Tibial nerve (tissue), 4 donors: ENCODE measurements around the gene FIP1L1. TPM values are rescaled to one million over a fixed set of nuclear protein-coding genes. Genes with fewer than 3 reads are reported as not detected.
A peak's percentile ranks its signal among the peaks of the same experiment; 100 is the strongest.

Source experiments
- DNase-seq, 2 donors: peaks; one replicate each; pipeline ENCODE4 v3.0.0-alpha.2; 2019; ENCODE audit warnings: low spot score in 2 of 2
- H3K27ac ChIP-seq, 4 donors: fragments of 200-600 bp; sonication (generic) in 3 of 4; one replicate each; pipeline ENCODE4 v1.5.1; 2017 to 2019; ENCODE audit warnings: mild to moderate bottlenecking in 1 of 4
- H3K27me3 ChIP-seq, 2 donors: fragments of 200-600 bp; sonication (generic) in 1 of 2; one replicate each; pipeline versions ENCODE4 v1.5.1 to v1.6.0; 2017 to 2019
- H3K36me3 ChIP-seq, 3 donors: fragments of 200-600 bp; sonication (generic); one replicate each; pipeline ENCODE4 v1.5.1; 2018 to 2019
- H3K4me1 ChIP-seq, 4 donors: fragments of 200-600 bp; sonication (generic) in 3 of 4; one replicate each; pipeline ENCODE4 v1.5.1; 2017 to 2019
- H3K4me3 ChIP-seq, 4 donors: fragments of 200-600 bp; sonication (generic) in 3 of 4; one replicate each; pipeline ENCODE4 v1.5.1; 2017 to 2019; ENCODE audit warnings: mild to moderate bottlenecking in 1 of 4, moderate library complexity in 1 of 4
- H3K9me3 ChIP-seq, 4 donors: fragments of 200-600 bp; sonication (generic) in 3 of 4; one replicate each; pipeline ENCODE4 v1.5.1; 2017 to 2019
- EP300 ChIP-seq, 2 donors: sonication (generic); formaldehyde crosslinking; IDR thresholded peaks; one replicate each; pipeline ENCODE4 v1.6.1; 2017; ENCODE audit warnings: antibody characterized with exemption in 2 of 2, mild to moderate bottlenecking in 1 of 2
- POLR2A ChIP-seq, 2 donors: fragments of 450-650 bp; IDR thresholded peaks; one replicate each; pipeline ENCODE4 v1.6.1; 2017; ENCODE audit warnings: antibody characterized with exemption in 2 of 2, mild to moderate bottlenecking in 2 of 2, moderate library complexity in 2 of 2
- WGBS, 2 donors: methylation state at CpG; one replicate each; pipeline ENCODE4 v1.1.5; 2018; 5-methylcytosine and 5-hydroxymethylcytosine counted together
- total RNA-seq, 4 donors: library from RNA; depleted of rRNA; stranded (reverse); fragments of >200 nt; gene quantifications; one replicate each; pipeline ENCODE4 v1.1.0, GENCODE V29; 2016
- TF ChIP-seq, protein P1 (sequence below), 5 experiments: fragments of 200-600 bp in 3 of 5; fragments of 450-650 bp in 2 of 5; sonication (generic) in 3 of 5; IDR thresholded peaks; one replicate each; pipeline ENCODE4 v1.5.1; 2016 to 2019; ENCODE audit warnings: antibody characterized with exemption in 5 of 5, mild to moderate bottlenecking in 3 of 5, moderate library complexity in 2 of 5

The FIP1L1 gene
- total RNA-seq, 4 donors from 2014 or later = 43.2 to 56.4 (median 51.8) TPM

DNA sequence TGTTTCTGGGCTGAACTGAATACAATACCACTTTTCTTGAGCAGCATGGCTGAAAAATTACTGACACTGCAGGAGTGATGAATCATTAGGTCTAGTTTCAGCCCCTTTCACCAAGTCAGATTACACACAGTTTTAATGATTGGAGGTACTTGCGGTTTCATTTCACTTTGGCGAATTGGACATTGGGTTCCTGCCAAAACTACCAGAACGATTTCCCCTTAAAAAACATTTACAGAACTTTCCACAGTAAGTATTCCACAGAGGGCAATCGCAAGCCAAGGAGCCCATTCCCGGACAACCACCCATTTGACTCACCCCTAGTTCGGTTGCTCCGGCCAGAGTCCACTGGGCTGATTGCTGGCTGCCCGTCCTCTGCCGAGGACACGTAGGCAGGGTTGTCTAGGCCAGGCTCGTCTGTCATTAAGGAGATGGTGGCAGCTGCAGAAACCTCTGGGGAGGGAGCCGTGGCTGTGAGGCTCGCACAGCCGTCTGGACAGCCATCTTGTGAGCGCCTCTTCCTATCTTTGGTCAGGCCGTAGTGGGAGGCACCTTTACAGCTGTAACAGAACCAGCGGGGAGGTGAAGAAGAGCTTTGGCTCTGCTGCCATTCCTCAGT lies 130.3 kb downstream of the FIP1L1 start:
- H3K4me1 ChIP-seq = peaks cover 0 to 35% (median 3%) of the 10 kb centered on the region in 4 donors
- H3K9me3 ChIP-seq = no peaks in the 10 kb centered on the region
- H3K27ac ChIP-seq = peak overlapping the region in 2 of 4 donors; percentile 6 to 56
- DNase-seq = peak; percentile 49 to 75
- peak in 1 of 2 donors; percentile 64 for TF ChIP-seq EP300 (IDR thresholded peaks at IDR 0.05)
- TF ChIP-seq POLR2A (IDR thresholded peaks at IDR 0.05) = no peak
- TF ChIP-seq, protein P1, sequence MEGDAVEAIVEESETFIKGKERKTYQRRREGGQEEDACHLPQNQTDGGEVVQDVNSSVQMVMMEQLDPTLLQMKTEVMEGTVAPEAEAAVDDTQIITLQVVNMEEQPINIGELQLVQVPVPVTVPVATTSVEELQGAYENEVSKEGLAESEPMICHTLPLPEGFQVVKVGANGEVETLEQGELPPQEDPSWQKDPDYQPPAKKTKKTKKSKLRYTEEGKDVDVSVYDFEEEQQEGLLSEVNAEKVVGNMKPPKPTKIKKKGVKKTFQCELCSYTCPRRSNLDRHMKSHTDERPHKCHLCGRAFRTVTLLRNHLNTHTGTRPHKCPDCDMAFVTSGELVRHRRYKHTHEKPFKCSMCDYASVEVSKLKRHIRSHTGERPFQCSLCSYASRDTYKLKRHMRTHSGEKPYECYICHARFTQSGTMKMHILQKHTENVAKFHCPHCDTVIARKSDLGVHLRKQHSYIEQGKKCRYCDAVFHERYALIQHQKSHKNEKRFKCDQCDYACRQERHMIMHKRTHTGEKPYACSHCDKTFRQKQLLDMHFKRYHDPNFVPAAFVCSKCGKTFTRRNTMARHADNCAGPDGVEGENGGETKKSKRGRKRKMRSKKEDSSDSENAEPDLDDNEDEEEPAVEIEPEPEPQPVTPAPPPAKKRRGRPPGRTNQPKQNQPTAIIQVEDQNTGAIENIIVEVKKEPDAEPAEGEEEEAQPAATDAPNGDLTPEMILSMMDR (IDR thresholded peaks at IDR 0.05) = no peak
- no peaks in the 10 kb centered on the region for H3K27me3 ChIP-seq
- no peaks in the 10 kb centered on the region for H3K36me3 ChIP-seq
- peak overlapping the region in 1 of 4 donors; percentile 31 for H3K4me3 ChIP-seq
- 32 to 43% methylated on average over 13 to 16 of the region's 17 CpGs for WGBS, 2 donors

DNA sequence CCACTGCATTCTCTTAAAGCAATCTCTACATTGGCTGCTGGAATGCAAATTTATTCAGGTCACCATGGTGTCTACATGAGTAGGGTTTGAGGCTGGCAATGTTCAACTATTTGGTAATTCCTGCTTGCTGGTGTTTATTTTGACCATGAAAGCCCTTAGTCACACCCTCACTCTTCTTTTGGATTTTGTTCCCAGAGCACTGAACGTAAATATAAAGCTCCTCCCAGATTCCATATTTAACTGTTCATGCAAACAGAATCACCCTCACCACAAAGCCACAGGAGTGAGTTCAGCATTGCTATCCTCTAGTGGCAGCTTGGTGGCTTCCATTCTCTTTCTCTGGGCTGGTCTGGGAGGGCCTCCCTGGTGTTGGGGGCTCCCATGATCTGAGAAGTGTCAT lies 131.0 kb downstream of the FIP1L1 start:
- Histone ChIP-seq H3K27ac (peak overlapping the region in 1 of 4 donors; percentile 6), H3K4me3 (no peak overlapping the region), H3K36me3 (no peaks in the 10 kb centered on the region), H3K4me1 (peaks cover 0 to 35% (median 3%) of the 10 kb centered on the region in 4 donors), H3K27me3 (no peaks in the 10 kb centered on the region), H3K9me3 (no peaks in the 10 kb centered on the region)
- TF ChIP-seq, protein P1 (IDR thresholded peaks at IDR 0.05) = no peak
- TF ChIP-seq POLR2A (IDR thresholded peaks at IDR 0.05) = no peak
- TF ChIP-seq EP300 (IDR thresholded peaks at IDR 0.05) = no peak
- no peak for DNase-seq
- 29 to 36% methylated on average over 1 of the region's 1 CpG for WGBS, 2 donors

DNA sequence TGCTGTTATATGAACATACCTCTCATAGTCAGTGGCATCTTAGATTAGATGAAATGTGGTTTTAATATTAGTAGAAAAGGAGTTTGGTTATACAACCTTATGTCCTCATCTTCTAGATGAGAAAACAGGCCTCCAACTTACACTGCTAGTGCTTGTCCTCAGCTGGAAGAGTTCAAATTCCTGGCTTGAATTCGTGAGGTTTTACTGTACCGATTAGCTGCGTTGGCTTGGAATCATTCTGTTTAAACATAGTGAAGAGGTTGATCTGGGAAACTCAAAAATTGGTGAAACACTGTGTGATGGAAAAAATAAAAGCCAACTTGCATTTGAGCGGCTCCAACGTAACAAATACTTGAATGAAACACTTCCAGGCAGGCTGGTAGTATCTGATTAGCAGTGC lies 132.9 kb downstream of the FIP1L1 start:
- WGBS, 2 donors = 24 to 25% methylated on average over 5 of the region's 5 CpGs
- peaks cover 0 to 35% (median 3%) of the 10 kb centered on the region in 4 donors for H3K4me1 ChIP-seq
- H3K36me3 ChIP-seq = no peaks in the 10 kb centered on the region
- TF ChIP-seq, protein P1 (IDR thresholded peaks at IDR 0.05) = no peak
- no peak for TF ChIP-seq POLR2A (IDR thresholded peaks at IDR 0.05)
- TF ChIP-seq EP300 (IDR thresholded peaks at IDR 0.05) = no peak
- H3K9me3 ChIP-seq = no peaks in the 10 kb centered on the region
- H3K4me3 ChIP-seq = no peak overlapping the region
- H3K27ac ChIP-seq = no peak overlapping the region
- DNase-seq = no peak
- H3K27me3 ChIP-seq = no peaks in the 10 kb centered on the region

Other genes starting within 250 kb of the FIP1L1 start
- gene SCFD2, start 11.6 kb upstream of the FIP1L1 start, total RNA-seq = 10 to 100 TPM; 24.7 to 49.2 (median 33.9) TPM
- 10 to 100 TPM in 1 of 4 donors, 1 to 10 TPM in 3; 4.8 to 12.6 (median 6.6) TPM for gene LNX1, start 213.8 kb downstream of the FIP1L1 start, total RNA-seq